Prostate gland (tissue), 2 donors: ENCODE results near the gene EXTL2.

Experiments used
- POLR2AphosphoS5 ChIP-seq: sonication (generic); formaldehyde crosslinking; IDR thresholded peaks from one replicate; pipeline ENCODE4 v1.6.1; 2017; ENCODE audit warnings: antibody characterized with exemption
- TF ChIP-seq, protein P1 (sequence below), 4 experiments: fragments of 200-600 bp in 2 of 4; fragments of 450-650 bp in 2 of 4; sonication (generic) in 2 of 4; IDR thresholded peaks; 1 replicate in 3 of 4; 2 replicates in 1 of 4; pipeline ENCODE4 v1.5.1; 2016 to 2019; ENCODE audit warnings: antibody characterized with exemption in 4 of 4, mild to moderate bottlenecking in 2 of 4, moderate library complexity in 2 of 4

GRCh38 chr1:100896481-100896982 lies 1.9 kb upstream of the EXTL2 start:
- TF ChIP-seq, protein P1, sequence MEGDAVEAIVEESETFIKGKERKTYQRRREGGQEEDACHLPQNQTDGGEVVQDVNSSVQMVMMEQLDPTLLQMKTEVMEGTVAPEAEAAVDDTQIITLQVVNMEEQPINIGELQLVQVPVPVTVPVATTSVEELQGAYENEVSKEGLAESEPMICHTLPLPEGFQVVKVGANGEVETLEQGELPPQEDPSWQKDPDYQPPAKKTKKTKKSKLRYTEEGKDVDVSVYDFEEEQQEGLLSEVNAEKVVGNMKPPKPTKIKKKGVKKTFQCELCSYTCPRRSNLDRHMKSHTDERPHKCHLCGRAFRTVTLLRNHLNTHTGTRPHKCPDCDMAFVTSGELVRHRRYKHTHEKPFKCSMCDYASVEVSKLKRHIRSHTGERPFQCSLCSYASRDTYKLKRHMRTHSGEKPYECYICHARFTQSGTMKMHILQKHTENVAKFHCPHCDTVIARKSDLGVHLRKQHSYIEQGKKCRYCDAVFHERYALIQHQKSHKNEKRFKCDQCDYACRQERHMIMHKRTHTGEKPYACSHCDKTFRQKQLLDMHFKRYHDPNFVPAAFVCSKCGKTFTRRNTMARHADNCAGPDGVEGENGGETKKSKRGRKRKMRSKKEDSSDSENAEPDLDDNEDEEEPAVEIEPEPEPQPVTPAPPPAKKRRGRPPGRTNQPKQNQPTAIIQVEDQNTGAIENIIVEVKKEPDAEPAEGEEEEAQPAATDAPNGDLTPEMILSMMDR (IDR thresholded peaks at IDR 0.05) = no peak
- TF ChIP-seq POLR2AphosphoS5 = no peak
